Lung (tissue), 12 donors: ENCODE results near the gene STEAP1B. TPM values are rescaled to one million over a fixed set of nuclear protein-coding genes. Genes with fewer than 3 reads are reported as not detected.

Source experiments
- ATAC-seq: fragments of 200-7000 bp; cut with Tn5 transposase; one replicate; pipeline ENCODE4 v1.9.1; 2020; ENCODE audit warnings: moderate number of reproducible peaks; ENCODE audit not compliant: insufficient read depth, low FRiP score
- DNase-seq, 3 donors: peaks; one replicate each; pipeline ENCODE4 v3.0.0-alpha.2; 2013 to 2017
- H3K27ac ChIP-seq, 2 donors: one replicate each; pipeline ENCODE4 v1.5.1; 2013; ENCODE audit warnings: mild to moderate bottlenecking in 2 of 2, moderate library complexity in 2 of 2, control low read depth in 1 of 2, inconsistent platforms in 1 of 2, low read depth in 1 of 2, low read length in 1 of 2
- H3K27me3 ChIP-seq, 3 donors: one replicate each; pipeline ENCODE4 v1.5.1; 2013; ENCODE audit warnings: low read length in 2 of 3; ENCODE audit not compliant: control insufficient read depth in 3 of 3, insufficient read depth in 3 of 3
- H3K36me3 ChIP-seq, 4 donors: one replicate each; pipeline ENCODE4 v1.5.1; 2013; ENCODE audit warnings: low read length in 4 of 4, mild to moderate bottlenecking in 1 of 4, moderate library complexity in 1 of 4; ENCODE audit not compliant: control insufficient read depth in 4 of 4, insufficient read depth in 4 of 4
- H3K4me1 ChIP-seq, 5 donors: one replicate each; pipeline ENCODE4 v1.5.1; 2013; ENCODE audit warnings: low read length in 5 of 5, mild to moderate bottlenecking in 2 of 5, moderate library complexity in 1 of 5; ENCODE audit not compliant: control insufficient read depth in 5 of 5, insufficient read depth in 5 of 5
- H3K4me3 ChIP-seq: one replicate; pipeline ENCODE4 v1.5.1; 2013; ENCODE audit warnings: mild to moderate bottlenecking, control low read depth, moderate library complexity
- H3K9ac ChIP-seq, 2 donors: one replicate each; pipeline ENCODE4 v1.5.1; 2013; ENCODE audit warnings: low read length in 2 of 2, control low read depth in 1 of 2; ENCODE audit not compliant: insufficient read depth in 1 of 2
- H3K9me3 ChIP-seq, 4 donors: one replicate each; pipeline ENCODE4 v1.5.1; 2013; ENCODE audit warnings: low read length in 3 of 4, mild to moderate bottlenecking in 1 of 4, moderate library complexity in 1 of 4; ENCODE audit not compliant: control insufficient read depth in 4 of 4, insufficient read depth in 3 of 4
- CTCF ChIP-seq: IDR thresholded peaks from 2 replicates; pipeline ENCODE4 v1.5.1; 2012; ENCODE audit warnings: mild to moderate bottlenecking; ENCODE audit errors: control extremely low read depth, extremely low read depth
- WGBS, 2 donors: extraction: QIAGEN DNeasy Blood & Tissue Kit; methylation state at CpG; one replicate each; pipeline ENCODE4 v1.1.7; 2013; 5-methylcytosine and 5-hydroxymethylcytosine counted together
- polyA plus RNA-seq, 2 donors: library from polyadenylated mRNA; stranded (reverse); fragments of 200-250 nt; gene quantifications; one replicate each; pipeline ENCODE4 v1.2.1, GENCODE V29; 2013
- total RNA-seq, 2 donors: library from RNA; depleted of rRNA in 1 of 2; stranded (reverse); fragments of >200 nt in 1 of 2; gene quantifications; one replicate each; pipeline ENCODE4 v1.2.1, GENCODE V29; 2014 to 2021
- donor health status: control.
- donor health status: control.
- donor health status: Bipolar disorder and iron deficiency.
- donor health status: healthy.
- donor health status: DM: yes; HTN: yes; CAD: no.

STEAP1B gene
- total and polyA plus RNA-seq, 4 donors, result 0.16 to 1.5 (median 0.96) TPM

GRCh38 chr7:22470981-22471380 lies 29.0 kb downstream of the STEAP1B start:
- H3K9ac ChIP-seq, result no peak overlapping the region
- DNase-seq (no peak), ATAC-seq (no peak)
- no peaks in the 10 kb centered on the region for H3K9me3 ChIP-seq
- H3K27ac ChIP-seq, result no peak overlapping the region
- WGBS, 2 donors, result 85 to 87% methylated on average over 10 of the region's 10 CpGs
- no peak for TF ChIP-seq CTCF
- H3K4me1 ChIP-seq, result no peaks in the 10 kb centered on the region
- no peaks in the 10 kb centered on the region for H3K27me3 ChIP-seq
- H3K4me3 ChIP-seq, result no peak overlapping the region
- H3K36me3 ChIP-seq, result no peaks in the 10 kb centered on the region

- 75 to 87% methylated on average over 3 of the region's 3 CpGs for WGBS, 2 donors
- ATAC-seq, result no peak
- no peak overlapping the region for H3K4me3 ChIP-seq
- H3K9me3 ChIP-seq, result no peaks in the 10 kb centered on the region
- H3K27me3 ChIP-seq, result no peaks in the 10 kb centered on the region
- no peak overlapping the region for H3K27ac ChIP-seq
- no peak for TF ChIP-seq CTCF
- peak in 1 of 3 donors; percentile 11 for DNase-seq
- no peaks in the 10 kb centered on the region for H3K36me3 ChIP-seq
- H3K9ac ChIP-seq, result no peak overlapping the region
- H3K4me1 ChIP-seq, result no peaks in the 10 kb centered on the region
Measured at GRCh38 chr7:22469371-22470143, 30.4 kb downstream of the STEAP1B start.

GRCh38 chr7:22468609-22469008 lies 31.4 kb downstream of the STEAP1B start:
- no peak overlapping the region for H3K27ac ChIP-seq
- H3K36me3 ChIP-seq, result no peaks in the 10 kb centered on the region
- DNase-seq, result no peak
- no peaks in the 10 kb centered on the region for H3K4me1 ChIP-seq
- no peak overlapping the region for H3K4me3 ChIP-seq
- TF ChIP-seq CTCF, result no peak
- ATAC-seq, result no peak
- no peaks in the 10 kb centered on the region for H3K9me3 ChIP-seq
- 91 to 92% methylated on average over 3 of the region's 3 CpGs for WGBS, 2 donors
- H3K9ac ChIP-seq, result no peak overlapping the region
- H3K27me3 ChIP-seq, result no peaks in the 10 kb centered on the region

GRCh38 chr7:22464299-22464698 lies 35.7 kb downstream of the STEAP1B start:
- no peak for TF ChIP-seq CTCF
- H3K4me3 ChIP-seq, result no peak overlapping the region

More at GRCh38 chr7:22464299-22464698, 35.7 kb downstream of the STEAP1B start:
- DNase-seq (no peak), ATAC-seq (no peak)
- Histone ChIP-seq H3K9ac (no peak overlapping the region), H3K4me1 (no peaks in the 10 kb centered on the region), H3K9me3 (no peaks in the 10 kb centered on the region), H3K27me3 (no peaks in the 10 kb centered on the region), H3K27ac (no peak overlapping the region), H3K36me3 (no peaks in the 10 kb centered on the region)
- 89 to 96% methylated on average over 4 of the region's 4 CpGs for WGBS, 2 donors
